HG03565 (cell line): ENCODE results near the gene ACTR3.
A peak's percentile ranks its signal among the peaks of the same experiment; 100 is the strongest.

Experiments
- ATAC-seq: cut with Tn5 transposase; IDR thresholded peaks from one replicate; pipeline ENCODE4 v1.9.1; 2021; ENCODE audit warnings: mild to moderate bottlenecking, moderate library complexity; ENCODE audit not compliant: unreplicated experiment

Gene ACTR3

DNA sequence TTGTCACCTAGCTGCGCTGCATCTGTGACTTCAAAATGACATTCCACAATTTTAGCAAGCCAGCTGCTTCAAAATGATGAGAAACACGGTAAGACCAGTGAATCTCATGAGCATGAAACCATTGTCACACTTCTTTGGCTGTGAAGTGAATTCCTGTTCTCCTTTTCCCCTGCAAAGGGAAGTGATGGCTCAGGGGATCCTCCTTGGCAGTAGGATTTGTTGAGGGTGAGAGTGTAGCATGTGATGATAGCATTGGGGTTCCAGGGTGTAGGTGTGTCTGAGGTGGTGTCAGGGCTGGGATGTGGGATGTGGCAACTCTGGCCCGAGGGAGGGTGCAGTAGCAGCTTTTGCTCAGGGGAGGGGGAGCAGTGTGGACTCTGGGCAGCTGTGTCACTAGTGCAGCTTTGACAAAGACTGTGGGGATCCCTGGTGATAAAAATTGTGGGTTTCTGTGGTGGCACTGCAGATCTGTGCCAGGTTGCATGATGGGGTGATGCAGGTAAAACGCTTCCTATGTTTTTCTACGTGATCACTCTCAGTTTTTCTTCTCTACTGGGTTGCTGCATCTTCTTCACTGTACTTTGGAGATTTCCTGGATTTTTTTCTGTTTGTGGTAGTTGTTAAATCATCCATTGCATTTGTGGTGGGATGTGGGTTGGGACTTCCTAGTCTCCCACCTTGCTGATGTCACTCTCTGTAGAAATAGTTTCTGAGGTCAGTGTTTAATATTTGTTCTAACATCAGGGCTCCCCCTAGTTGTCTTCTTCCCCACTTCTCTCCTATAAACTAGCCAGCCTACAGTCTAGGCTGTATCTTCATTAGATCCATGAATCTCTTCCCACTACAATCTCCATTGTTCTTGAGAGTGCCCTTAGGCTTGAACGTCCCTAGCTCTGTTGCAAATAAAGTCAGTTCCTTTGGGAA, 107.0 kb downstream of the ACTR3 start:
- ATAC-seq = no peak

- no peak for ATAC-seq
Measured at GRCh38 chr2:114001152-114001551, 111.3 kb downstream of the ACTR3 start.

DNA sequence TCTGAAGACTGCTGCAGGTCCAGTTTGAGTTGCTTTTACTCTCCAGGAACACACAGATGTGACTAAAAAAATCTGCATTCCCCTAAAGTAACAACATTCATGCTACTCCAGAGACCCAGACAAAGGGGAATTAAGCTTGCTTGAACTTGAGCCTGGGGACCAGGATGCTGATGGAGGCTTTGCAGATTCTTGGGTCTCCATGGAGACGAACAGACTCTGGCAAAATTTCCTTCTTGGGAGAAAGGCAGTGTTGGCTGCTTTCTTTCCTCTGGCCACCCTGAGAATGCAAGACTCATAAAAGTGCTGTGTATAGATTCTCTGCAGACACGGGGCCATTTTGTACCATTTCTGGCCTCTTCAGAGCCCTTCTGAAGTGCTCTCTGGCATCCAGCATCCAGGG, 112.0 kb downstream of the ACTR3 start:
- ATAC-seq = no peak

DNA sequence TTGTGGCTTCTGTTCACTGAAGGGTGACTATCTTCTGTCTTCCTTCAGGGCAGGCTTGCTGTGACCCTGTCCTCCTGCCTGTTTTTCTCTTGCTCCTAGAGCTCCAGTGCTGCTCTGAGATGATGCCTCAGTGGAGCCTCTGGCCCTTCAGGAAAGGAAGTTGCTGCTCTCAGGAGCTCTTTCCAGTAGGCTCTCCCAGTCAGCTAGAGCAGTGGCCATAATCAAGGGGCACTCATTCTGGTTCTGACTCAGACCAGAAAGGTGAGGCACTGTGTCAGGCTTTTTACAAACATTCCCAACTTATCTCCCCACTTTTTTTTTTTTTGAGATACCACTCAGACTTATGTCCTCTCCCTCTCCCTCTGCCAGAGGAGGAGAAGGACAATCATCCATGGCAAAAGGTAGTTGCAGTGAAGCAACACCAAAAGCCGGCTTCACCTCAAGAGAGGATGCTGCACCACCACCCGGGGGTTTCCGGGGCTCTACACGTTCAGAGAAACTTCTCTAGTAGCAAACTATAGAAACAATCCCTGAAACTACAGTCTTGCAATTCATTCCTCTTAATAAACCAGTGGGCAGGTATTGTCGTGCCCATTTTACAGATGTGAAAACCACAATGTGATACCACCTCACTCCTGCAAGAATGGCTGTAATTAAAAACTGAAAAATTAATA, 115.4 kb downstream of the ACTR3 start:
- ATAC-seq = peak; percentile 64

DNA sequence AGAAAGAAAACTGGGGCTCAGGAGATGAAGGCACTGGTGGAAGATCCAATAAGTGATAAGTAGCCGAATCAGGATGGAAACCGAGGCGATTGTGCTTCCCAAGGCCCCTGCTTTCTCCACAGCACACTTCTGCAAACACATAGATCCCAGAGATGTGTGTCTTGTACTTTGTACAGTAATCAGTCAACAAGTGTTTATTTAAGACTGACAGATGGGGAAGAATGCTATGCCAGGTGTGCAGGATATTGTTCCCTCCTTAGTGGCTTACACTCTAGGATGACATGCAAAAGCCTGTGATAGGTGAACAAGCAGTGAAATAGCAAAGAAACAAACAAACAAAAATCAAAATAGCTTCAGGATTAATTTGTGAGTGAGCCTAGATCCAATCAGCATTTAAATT, 116.6 kb downstream of the ACTR3 start:
- ATAC-seq = no peak

GRCh38 chr2:114007436-114007835, 117.5 kb downstream of the ACTR3 start:
- ATAC-seq = no peak

DNA sequence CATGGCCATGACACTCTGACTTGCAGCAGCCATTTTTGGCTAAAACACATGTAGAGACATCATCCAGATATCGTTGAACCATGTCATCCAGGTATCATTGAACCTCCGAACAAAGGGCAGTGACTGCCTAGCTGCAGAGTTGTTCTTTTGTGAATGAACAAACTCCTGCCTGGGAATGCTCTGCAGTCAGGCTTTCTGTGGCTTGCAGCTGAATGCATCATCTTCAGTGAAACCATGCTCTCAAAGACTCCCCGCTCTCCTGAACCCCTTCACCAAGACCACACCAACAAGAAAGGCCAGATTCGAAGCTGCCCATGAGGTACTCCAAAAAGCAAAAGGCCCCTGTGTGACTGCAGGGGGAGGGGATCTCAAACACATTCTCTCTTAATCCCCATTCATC, 118.8 kb downstream of the ACTR3 start:
- ATAC-seq = no peak

GRCh38 chr2:114009205-114009944, 119.5 kb downstream of the ACTR3 start:
- ATAC-seq = no peak

DNA sequence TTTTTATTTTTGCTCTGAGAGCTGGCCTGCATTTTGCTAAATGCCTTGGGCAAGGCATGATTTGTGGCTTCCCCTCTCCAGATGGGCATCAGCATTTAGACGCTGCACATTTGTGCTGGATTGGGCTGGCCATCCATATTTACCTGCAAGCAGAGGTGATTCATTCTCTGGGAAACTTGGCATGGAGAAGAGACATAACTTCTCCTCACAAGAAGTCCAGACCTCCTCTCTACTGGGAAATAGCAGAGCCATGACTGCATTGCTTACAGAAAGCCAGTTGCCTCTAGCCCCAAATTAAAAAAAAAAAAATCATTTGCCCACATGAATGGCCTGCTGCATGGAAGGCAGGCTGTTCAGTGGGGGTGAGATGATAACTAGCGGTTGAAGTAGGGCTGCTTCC, 120.1 kb downstream of the ACTR3 start:
- ATAC-seq = no peak

DNA sequence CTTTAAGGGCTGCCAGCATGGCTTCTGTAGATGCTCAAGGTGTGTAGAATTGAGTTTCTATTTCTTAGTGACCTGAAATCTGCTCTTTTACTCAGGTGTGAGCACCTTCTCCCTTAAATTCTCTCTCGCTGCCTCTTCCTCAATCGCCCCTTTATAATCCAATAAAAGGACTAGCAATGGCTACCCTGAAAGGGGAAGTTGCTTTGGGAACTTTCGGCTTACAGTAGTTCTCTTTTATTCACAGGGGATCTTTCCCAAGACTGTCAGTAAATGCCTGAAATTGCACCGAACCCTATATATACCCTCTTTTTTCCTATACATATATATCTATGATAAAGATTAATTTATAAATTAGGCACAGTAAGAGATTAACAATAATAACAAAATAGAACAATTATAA, 121.8 kb downstream of the ACTR3 start:
- ATAC-seq = no peak
